Astrocyte (in vitro differentiated cells and primary cell): ENCODE measurements around the gene MKNK1. TPM values are rescaled to one million over a fixed set of nuclear protein-coding genes. Genes with fewer than 3 reads are reported as not detected.

ENCODE experiments used
- DNase-seq: peaks from one replicate; pipeline ENCODE4 v3.0.0-alpha.2; 2010; ENCODE audit warnings: low read depth
- FAIRE-seq: peaks from 2 replicates; lab custom pipeline; 2011; peaks lifted over from hg19 to GRCh38; lab: Jason Lieb, UNC
- H2AFZ ChIP-seq: 2 replicates; pipeline ENCODE4 v1.6.0; 2012; ENCODE audit warnings: low read depth, low read length, inconsistent platforms
- H3K27ac ChIP-seq: 2 replicates; pipeline ENCODE4 v1.5.1; 2011; ENCODE audit warnings: low read depth, low read length, inconsistent platforms
- H3K27me3 ChIP-seq: 2 replicates; pipeline ENCODE4 v1.6.0; 2011; ENCODE audit warnings: low read length, inconsistent platforms; ENCODE audit not compliant: insufficient read depth
- H3K36me3 ChIP-seq: 2 replicates; pipeline ENCODE4 v1.5.1; 2011; ENCODE audit warnings: low read length, inconsistent platforms; ENCODE audit not compliant: insufficient read depth
- H3K4me1 ChIP-seq: 2 replicates; pipeline ENCODE4 v1.5.1; 2011; ENCODE audit warnings: low read length, inconsistent platforms; ENCODE audit not compliant: insufficient read depth
- H3K4me2 ChIP-seq: 2 replicates; pipeline ENCODE4 v1.6.0; 2012; ENCODE audit warnings: low read length, inconsistent platforms
- H3K4me3 ChIP-seq: 2 replicates; pipeline ENCODE4 v1.5.1; 2011; ENCODE audit warnings: low read depth, mild to moderate bottlenecking, low read length, inconsistent platforms; ENCODE audit not compliant: insufficient read depth
- H3K79me2 ChIP-seq: 2 replicates; pipeline ENCODE4 v1.6.0; 2012; ENCODE audit warnings: mild to moderate bottlenecking, low read length, inconsistent platforms; ENCODE audit not compliant: insufficient read depth
- H3K9ac ChIP-seq: 2 replicates; pipeline ENCODE4 v1.6.0; 2012; ENCODE audit warnings: mild to moderate bottlenecking, low read length, inconsistent platforms
- H3K9me3 ChIP-seq: 2 replicates; pipeline ENCODE4 v1.5.1; 2012; ENCODE audit warnings: low read depth, mild to moderate bottlenecking, low read length, inconsistent platforms; ENCODE audit not compliant: insufficient read depth
- H4K20me1 ChIP-seq: 2 replicates; pipeline ENCODE4 v1.6.0; 2012; ENCODE audit warnings: low read length, inconsistent platforms; ENCODE audit not compliant: insufficient read depth
- H3K27ac Mint-ChIP-seq: one replicate; pipeline ENCODE4 v1.8.0; 2021; ENCODE audit warnings: mild to moderate bottlenecking, mixed read lengths; ENCODE audit not compliant: unreplicated experiment
- H3K27me3 Mint-ChIP-seq: one replicate; pipeline ENCODE4 v1.8.0; 2021; ENCODE audit warnings: low read depth, mixed read lengths; ENCODE audit not compliant: unreplicated experiment
- H3K36me3 Mint-ChIP-seq: one replicate; pipeline ENCODE4 v1.8.0; 2021; ENCODE audit warnings: low read depth, mixed read lengths; ENCODE audit not compliant: unreplicated experiment
- H3K4me1 Mint-ChIP-seq: one replicate; pipeline ENCODE4 v1.8.0; 2021; ENCODE audit warnings: low read depth, mixed read lengths; ENCODE audit not compliant: unreplicated experiment
- H3K4me3 Mint-ChIP-seq: one replicate; pipeline ENCODE4 v1.8.0; 2021; ENCODE audit warnings: mild to moderate bottlenecking, moderate library complexity, mixed read lengths; ENCODE audit not compliant: unreplicated experiment
- H3K9me3 Mint-ChIP-seq: one replicate; pipeline ENCODE4 v1.8.0; 2021; ENCODE audit warnings: mild to moderate bottlenecking, mixed read lengths; ENCODE audit not compliant: unreplicated experiment
- CTCF ChIP-seq: IDR thresholded peaks from 2 replicates; pipeline ENCODE4 v1.5.1; 2011; ENCODE audit warnings: low read depth, mild to moderate bottlenecking, inconsistent platforms, low read length, moderate library complexity; ENCODE audit not compliant: insufficient read depth
- EZH2 ChIP-seq: IDR thresholded peaks from 2 replicates; pipeline ENCODE4 v1.6.1; 2012; ENCODE audit warnings: mild to moderate bottlenecking, low read length, inconsistent platforms; ENCODE audit not compliant: insufficient read depth
- total RNA-seq: library from RNA; stranded (reverse); gene quantifications from 2 replicates; pipeline ENCODE4 v1.2.1, GENCODE V29; 2021

MKNK1 gene
- total RNA-seq, 1 donor from 2014 or later: 26.9 TPM

GRCh38 chr1:46611691-46612221 is 7.7 kb upstream of the MKNK1 start:
- no peak overlapping the region for H3K4me3 Mint-ChIP-seq
- Histone ChIP-seq H3K36me3 (no peaks in the 10 kb centered on the region), H3K79me2 (peaks cover 7% of the 10 kb centered on the region), H4K20me1 (peaks cover 19% of the 10 kb centered on the region), H3K4me2 (peak overlapping the region; percentile 32), H3K27me3 (no peaks in the 10 kb centered on the region), H3K4me1 (peaks cover 13% of the 10 kb centered on the region), H3K9ac (peak overlapping the region; percentile 6), H3K9me3 (no peaks in the 10 kb centered on the region), H3K4me3 (no peak overlapping the region), H2AFZ (no peak overlapping the region), H3K27ac (no peak overlapping the region)
- H3K27ac Mint-ChIP-seq: no peak overlapping the region
- H3K27me3 Mint-ChIP-seq: no peaks in the 10 kb centered on the region
- TF ChIP-seq EZH2 (no peak), CTCF (no peak)
- peaks cover 19% of the 10 kb centered on the region for H3K4me1 Mint-ChIP-seq
- H3K9me3 Mint-ChIP-seq: no peaks in the 10 kb centered on the region
- FAIRE-seq: no peak
- no peak for DNase-seq
- H3K36me3 Mint-ChIP-seq: peaks cover 25% of the 10 kb centered on the region

GRCh38 chr1:46607345-46608130 is 3.5 kb upstream of the MKNK1 start:
- Histone ChIP-seq H3K4me2 (no peak overlapping the region), H3K4me3 (no peak overlapping the region), H3K27me3 (no peaks in the 10 kb centered on the region), H3K36me3 (no peaks in the 10 kb centered on the region), H4K20me1 (peaks cover 8% of the 10 kb centered on the region), H3K27ac (no peak overlapping the region), H3K4me1 (peaks cover 8% of the 10 kb centered on the region), H3K9me3 (no peaks in the 10 kb centered on the region), H2AFZ (no peak overlapping the region), H3K79me2 (peaks cover 8% of the 10 kb centered on the region), H3K9ac (no peak overlapping the region)
- Mint-ChIP-seq H3K4me1 (peaks cover 4% of the 10 kb centered on the region), H3K36me3 (peaks cover 23% of the 10 kb centered on the region), H3K4me3 (no peak overlapping the region), H3K27me3 (no peaks in the 10 kb centered on the region), H3K27ac (no peak overlapping the region), H3K9me3 (no peaks in the 10 kb centered on the region)
- DNase-seq (no peak), FAIRE-seq (no peak)
- no peak for TF ChIP-seq EZH2

DNA sequence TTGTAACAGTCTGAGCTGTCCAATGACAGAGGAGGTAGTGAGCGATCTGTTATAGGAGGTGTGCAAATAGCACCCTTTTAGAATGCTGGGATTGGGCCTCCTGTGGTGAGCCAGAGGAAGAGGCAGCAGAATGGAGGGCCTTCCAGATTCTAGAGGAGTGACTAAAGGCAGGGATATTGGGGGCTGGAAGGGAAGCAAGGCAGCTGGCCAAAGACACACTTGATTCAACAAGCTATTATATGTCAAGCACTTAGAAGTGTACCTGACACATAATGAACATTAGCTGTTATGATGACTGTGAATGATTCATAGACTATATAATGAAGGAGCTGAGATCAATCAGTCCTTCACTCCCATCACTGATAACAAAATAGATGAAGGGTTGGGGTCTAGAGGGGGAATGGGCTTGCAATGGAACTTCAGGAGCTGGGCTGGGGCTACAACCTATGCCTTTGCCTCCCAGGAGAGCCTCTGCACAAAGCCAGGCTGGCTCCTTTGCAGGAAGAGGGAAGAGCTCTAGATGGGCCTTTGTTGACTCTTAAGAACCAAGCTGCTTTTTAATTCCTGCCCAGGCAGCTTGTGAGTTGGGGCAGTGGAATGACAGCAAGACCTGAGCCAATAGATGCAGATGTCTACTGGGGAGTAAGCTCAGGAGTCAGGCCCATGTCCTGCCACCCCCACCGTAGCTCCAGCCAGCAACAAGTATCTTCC is 2.3 kb upstream of the MKNK1 start:
- Histone ChIP-seq H3K36me3 (no peaks in the 10 kb centered on the region), H2AFZ (no peak overlapping the region), H4K20me1 (peaks cover 8% of the 10 kb centered on the region), H3K79me2 (peaks cover 8% of the 10 kb centered on the region), H3K4me3 (no peak overlapping the region), H3K9me3 (no peaks in the 10 kb centered on the region), H3K4me2 (no peak overlapping the region), H3K4me1 (peaks cover 5% of the 10 kb centered on the region), H3K27me3 (no peaks in the 10 kb centered on the region), H3K27ac (no peak overlapping the region), H3K9ac (no peak overlapping the region)
- Mint-ChIP-seq H3K4me3 (no peak overlapping the region), H3K4me1 (peaks cover 2% of the 10 kb centered on the region), H3K36me3 (peaks cover 23% of the 10 kb centered on the region), H3K27ac (no peak overlapping the region), H3K9me3 (no peaks in the 10 kb centered on the region), H3K27me3 (no peaks in the 10 kb centered on the region)
- FAIRE-seq (no peak), DNase-seq (peak; percentile 32)
- no peak for TF ChIP-seq EZH2
- TF ChIP-seq CTCF: no peak
